Lower leg skin (tissue), 3 donors: ENCODE data around the gene RPL6.

Experiments used
- CTCF ChIP-seq, 3 donors: fragments of 450-650 bp; IDR thresholded peaks; one replicate each; pipeline ENCODE4 v1.5.1; 2016; ENCODE audit warnings: antibody characterized with exemption in 3 of 3, mild to moderate bottlenecking in 3 of 3, moderate library complexity in 2 of 3
- POLR2A ChIP-seq, 2 donors: fragments of 450-650 bp; IDR thresholded peaks; one replicate each; pipeline ENCODE4 v1.6.1; 2016 to 2017; ENCODE audit warnings: antibody characterized with exemption in 2 of 2, mild to moderate bottlenecking in 1 of 2, moderate library complexity in 1 of 2

GRCh38 chr12:112361271-112361670 is 48.1 kb downstream of the RPL6 start:
- TF ChIP-seq CTCF (IDR thresholded peaks at IDR 0.05): no peak
- no peak for TF ChIP-seq POLR2A (IDR thresholded peaks at IDR 0.05)
